HG03460 (cell line): Measurements from ENCODE around the gene PRRC2B.
"Not testable (repeated sequence)": the region's sequence is repeated elsewhere in the genome, so short reads cannot be mapped to it uniquely, and the experiment has no call there.

Experiments used
- ATAC-seq: cut with Tn5 transposase; IDR thresholded peaks from one replicate; pipeline ENCODE4 v1.9.1; 2021; ENCODE audit not compliant: unreplicated experiment

The PRRC2B gene

DNA sequence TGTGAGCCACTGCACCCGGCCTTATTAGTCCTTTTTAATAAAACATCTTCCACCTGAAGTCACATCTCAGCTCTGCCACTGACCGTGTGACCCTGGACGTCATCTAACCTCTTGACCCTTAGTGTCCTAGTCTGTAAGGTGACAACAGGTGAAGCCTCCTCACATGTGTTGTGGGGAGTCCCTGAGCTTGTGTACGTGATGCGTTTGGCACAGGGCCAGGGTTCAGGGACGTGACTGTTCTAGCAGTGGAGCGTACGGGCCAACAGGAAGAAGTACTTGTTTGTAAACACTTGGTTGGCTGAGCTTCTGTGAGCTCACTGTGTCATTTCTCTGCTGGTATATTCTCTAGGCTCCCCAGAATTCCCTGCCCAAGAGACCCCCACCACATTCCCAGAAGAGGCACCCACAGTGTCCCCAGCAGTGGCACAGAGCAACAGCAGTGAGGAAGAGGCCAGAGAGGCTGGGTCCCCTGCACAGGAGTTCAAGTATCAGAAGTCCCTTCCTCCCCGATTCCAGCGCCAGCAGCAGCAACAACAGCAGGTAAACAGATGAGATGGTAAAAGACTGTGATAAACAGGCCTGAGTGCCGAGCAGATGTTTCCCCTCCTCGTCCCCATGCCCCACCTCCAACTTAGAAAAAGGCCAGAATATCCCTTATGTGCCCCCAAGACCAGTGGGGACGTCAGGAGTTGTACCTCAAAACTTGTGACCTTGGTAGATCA lies 73.5 kb downstream of the PRRC2B start:
- ATAC-seq: no peak

DNA sequence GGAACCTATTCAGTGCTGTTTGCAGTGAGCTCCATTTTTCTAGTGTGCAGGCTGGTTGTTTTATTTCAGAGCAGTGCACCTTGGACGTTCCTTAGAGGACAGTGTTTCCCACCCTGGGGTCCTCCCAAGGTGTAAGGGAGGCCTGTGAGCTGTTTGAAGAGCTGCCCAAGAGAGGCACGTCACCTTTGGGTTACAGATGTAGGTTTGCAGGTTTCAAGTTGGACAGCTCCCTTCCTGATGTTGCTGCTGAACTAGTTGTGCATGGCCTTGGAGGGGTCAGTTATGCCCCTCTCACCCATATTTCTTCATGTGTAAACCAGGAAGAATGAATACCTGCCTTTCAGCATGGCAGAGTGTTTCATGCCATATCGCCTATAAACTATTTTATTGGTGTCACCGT lies 74.1 kb downstream of the PRRC2B start:
- ATAC-seq: no peak

DNA sequence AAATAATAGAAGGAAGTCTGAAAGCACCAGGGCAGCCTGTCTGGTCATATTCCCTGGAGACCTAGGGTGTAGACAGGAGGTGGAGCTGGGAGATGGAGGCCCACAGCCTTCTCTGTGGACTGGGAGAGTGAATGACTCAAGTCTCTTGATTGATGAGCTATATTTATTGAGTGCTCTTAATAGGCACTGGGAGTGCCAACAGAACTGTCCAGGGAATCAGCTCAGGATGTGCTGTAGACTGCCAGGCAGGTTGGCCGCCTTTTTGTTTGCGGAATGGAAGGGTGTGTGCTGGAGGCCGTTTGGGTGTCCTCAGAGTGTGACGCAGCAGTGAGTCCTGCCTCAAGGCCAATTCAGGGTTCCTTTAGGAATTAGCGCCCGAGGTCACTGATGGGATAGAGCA lies 75.5 kb downstream of the PRRC2B start:
- ATAC-seq: no peak

DNA sequence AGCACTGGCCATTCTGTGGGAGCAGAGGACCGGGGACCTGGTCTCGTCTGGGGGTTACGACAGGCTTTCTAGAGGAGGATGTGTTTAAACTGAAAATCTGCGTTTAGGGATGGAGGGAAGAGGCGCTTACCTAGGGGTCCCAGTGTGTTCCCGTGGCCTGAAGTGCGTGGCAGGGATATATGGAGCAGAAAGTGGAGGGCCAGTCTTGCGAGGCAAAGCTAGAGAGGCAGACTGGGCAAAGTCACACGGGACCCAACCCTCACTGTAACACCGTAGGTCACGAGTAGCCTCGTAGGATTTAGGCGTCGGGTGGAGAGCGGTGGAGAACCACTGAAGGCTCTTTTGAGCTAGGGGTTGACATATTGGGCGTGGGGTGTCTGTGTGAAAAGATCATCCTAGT lies 76.1 kb downstream of the PRRC2B start:
- no peak for ATAC-seq

DNA sequence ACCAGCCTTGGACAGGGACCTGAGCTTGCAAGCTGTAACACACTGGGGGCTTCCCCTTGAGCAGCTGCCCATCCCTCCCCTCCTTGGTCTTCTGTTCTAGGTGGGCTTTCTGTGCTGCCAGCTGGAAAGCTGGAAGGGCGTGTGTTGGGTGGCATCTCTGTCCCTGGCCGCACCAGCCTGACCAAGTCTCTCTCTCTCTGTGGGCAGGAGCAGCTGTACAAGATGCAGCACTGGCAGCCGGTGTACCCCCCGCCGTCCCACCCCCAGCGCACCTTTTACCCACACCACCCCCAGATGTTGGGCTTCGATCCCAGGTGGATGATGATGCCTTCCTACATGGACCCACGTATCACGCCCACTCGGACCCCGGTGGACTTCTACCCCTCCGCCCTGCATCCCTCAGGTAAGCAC lies 76.7 kb downstream of the PRRC2B start:
- no peak for ATAC-seq

DNA sequence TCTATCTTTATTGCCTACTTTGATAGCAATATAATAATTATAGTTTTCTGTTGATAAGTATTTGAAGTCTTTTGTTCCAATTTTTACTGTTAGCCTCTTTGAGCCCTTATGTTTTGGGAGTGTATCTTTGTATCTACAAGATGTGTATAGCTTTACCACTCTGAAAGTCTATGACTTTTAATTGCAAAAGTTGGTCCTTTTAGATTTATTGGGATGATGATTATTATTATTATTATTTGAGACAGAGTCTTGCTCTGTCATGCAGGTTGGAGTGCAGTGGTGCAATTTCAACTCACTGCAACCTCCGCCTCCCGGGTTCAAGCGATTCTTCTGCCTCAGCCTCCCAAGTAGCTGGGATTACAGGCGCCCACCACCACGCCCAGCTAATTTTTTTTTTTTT lies 78.2 kb downstream of the PRRC2B start:
- not testable (repeated sequence) for ATAC-seq

DNA sequence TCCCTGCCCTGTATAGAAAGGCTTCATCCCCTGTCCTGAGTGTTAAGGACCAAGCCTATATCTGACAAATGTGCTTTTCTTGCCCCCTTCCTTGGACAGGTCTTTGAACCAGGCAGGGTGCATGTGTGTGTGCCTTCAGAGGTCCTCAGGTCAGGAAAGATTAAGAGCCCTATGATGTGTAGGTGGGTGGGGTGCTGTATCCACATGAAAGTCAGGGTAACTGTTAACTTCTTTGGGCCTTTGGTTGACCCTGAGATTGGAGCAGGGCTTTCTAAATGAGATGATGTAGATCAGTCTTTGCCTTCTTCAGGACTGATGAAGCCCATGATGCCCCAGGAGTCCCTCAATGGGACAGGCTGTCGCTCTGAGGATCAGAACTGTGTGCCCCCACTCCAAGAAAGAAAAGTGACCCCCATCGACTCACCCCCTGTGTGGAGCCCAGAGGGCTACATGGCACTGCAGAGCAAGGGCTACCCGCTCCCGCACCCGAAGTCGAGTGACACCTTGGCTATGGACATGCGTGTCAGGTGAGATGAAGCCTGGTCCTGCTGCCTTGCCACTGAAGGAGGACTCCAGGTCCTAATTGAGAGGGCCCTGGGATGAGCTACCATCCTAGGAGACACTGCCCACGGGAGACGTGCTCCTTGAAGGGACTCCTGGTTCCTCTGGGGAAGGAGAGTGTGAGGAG lies 79.5 kb downstream of the PRRC2B start:
- no peak for ATAC-seq

DNA sequence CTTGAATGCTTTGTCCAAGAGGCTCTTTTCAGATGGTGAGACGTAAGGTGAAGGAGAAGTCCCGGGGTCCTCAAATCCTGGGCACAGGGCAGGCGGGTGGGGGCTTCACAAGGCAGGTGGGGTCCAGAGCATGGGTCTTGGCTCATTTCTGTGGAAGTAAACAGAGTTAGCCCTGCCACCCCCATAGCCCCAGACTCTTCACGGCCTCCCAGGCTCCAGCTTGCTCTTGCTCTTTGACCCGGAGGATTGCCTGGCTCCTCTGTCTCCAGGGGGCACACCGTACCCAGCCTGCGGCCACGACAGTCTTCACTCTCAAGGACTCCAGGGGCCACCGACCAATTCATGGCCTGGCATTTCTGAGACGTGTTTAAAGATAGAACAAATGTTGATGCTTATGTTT lies 80.0 kb downstream of the PRRC2B start:
- ATAC-seq: no peak

DNA sequence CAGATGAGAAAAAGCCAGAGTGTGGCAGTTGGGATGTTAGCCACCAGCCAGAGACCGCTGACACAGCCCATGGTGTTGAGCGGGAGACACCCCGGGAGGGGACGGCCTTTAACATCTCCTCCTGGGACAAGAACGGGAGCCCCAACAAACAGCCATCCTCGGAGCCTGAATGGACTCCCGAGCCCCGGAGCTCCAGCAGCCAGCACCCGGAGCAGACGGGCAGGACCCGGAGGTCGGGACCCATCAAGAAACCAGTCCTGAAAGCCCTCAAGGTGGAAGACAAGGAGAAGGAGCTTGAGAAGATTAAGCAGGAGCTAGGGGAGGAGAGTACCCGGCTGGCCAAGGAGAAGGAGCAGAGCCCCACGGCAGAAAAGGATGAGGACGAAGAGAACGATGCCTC lies 80.8 kb downstream of the PRRC2B start:
- no peak for ATAC-seq

DNA sequence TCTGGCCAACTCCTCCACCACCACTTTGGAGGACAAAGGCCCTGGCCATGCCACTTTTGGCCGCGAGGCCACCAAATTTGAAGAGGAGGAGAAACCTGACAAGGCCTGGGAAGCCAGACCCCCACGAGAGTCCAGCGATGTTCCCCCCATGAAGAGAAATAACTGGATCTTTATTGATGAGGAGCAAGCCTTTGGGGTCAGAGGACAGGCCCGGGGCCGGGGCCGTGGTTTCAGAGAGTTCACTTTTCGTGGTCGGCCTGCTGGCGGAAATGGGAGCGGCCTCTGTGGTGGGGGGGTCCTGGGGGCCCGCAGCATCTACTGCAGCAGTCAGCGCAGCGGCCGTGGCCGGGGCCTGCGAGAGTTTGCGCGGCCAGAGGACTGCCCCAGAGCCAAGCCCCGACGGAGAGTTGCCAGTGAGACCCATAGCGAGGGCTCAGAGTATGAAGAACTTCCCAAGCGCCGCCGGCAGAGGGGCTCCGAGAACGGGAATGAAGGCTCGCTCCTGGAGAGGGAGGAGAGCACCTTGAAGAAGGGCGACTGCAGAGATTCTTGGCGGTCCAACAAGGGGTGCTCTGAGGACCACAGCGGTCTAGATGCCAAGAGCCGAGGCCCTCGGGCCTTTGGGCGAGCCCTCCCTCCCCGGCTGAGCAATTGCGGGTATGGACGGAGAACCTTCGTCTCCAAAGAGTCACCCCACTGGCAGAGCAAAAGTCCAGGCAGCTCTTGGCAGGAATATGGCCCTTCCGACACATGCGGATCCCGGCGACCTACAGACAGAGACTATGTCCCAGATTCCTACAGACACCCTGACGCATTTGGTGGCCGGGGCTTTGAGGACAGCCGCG lies 81.4 kb downstream of the PRRC2B start:
- no peak for ATAC-seq

DNA sequence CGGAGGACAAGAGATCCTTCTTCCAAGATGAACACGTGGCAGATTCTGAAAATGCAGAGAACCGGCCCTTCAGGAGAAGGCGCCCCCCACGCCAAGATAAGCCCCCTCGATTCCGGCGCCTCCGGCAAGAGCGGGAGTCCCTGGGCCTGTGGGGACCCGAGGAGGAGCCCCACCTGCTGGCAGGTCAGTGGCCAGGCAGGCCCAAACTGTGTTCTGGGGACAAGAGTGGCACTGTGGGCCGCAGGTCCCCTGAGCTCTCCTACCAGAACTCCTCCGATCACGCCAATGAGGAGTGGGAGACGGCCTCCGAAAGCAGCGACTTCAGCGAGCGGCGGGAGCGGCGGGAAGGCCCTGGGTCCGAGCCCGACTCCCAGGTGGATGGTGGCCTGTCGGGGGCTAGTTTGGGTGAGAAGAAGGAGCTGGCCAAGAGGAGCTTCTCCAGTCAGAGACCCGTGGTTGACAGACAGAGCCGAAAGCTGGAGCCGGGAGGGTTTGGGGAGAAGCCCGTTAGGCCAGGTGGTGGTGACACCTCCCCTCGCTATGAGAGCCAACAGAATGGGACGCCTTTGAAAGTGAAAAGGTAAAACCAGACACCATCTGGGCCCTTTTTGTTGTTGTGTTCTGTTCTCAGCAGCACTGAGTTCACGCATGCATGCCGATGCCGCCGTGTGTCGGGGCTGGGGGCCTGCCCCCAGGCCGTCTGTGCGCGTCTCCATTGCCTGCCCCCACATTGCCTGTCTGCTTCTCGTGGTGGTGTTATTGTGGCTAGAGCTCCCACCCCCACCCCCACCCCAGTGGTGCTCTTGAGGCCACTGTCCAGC lies 82.3 kb downstream of the PRRC2B start:
- ATAC-seq: no peak

DNA sequence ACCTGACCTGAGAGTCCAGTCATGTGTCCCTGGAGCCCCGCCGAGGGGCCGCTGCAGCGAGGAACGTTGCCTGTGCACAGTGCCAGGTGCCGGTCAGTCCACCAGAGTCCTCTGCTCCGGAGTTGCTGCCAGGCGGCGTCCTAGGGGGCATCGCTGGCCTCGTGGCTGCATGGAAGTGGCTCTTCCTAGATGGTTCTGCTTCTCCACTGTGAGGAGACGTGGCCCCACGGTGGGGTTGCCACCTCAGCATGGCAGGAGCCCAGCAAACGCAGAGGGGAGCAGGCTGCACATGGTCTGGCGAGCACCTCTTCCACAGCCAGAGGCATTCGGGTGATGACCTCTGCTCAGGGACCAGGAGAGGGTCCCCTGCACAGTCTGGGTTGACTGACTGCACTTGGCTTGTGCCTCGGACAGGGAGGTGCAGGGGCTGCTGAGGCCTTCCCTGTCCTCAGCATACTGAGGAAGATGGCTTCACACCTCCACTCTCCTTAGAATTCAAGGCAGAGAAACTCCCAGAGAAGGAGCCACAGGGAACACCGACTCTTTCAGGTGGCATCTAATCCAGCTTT lies 83.0 kb downstream of the PRRC2B start:
- no peak for ATAC-seq

DNA sequence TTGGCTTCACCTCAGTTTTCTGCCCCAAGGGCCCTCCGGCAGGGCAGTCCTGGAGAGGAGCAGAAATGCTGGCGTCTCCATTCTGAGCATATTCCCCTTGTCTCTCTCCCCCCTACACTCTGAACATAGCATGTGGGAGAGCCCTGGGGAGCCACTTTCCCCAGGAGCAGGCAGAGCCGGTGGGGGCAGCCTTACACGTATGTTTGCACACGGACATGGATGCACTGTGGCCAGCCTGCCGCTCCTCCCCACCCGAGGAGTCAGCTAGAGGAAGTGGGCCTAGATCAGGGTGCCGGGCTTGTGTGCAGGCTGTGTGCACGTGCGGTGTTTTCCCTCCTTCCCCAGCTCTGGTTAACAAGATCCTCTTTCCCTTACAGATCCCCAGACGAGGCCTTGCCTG lies 83.5 kb downstream of the PRRC2B start:
- ATAC-seq: no peak

DNA sequence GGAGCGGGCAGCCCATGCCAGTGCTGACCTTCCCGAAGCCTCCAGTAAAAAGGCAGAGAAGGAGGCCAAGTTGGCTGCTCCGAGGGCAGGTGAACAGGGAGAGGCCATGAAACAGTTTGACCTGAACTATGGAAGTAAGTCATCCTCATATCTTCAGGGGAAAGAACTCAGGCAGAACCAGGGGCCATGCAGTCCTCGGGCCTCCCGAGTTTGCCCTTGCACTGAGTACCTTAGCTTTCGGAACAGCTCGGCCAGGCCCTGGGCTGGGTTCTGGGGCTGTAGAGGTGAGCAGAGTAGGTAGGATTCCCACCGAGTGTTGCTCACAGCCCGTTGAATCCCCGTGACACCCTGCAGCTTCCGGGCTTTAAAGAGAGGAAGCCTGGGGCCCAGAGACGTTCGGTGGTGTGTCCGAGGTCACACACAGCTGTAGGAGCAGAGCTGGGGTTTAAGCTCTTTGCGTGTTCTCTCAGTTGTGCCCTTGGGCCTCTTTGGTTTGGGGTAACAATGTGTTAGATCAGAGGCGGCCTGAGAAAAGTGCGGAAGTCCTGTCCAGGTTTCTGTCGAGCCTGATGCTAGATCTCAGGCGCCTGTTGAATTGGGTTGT lies 84.0 kb downstream of the PRRC2B start:
- ATAC-seq: no peak

DNA sequence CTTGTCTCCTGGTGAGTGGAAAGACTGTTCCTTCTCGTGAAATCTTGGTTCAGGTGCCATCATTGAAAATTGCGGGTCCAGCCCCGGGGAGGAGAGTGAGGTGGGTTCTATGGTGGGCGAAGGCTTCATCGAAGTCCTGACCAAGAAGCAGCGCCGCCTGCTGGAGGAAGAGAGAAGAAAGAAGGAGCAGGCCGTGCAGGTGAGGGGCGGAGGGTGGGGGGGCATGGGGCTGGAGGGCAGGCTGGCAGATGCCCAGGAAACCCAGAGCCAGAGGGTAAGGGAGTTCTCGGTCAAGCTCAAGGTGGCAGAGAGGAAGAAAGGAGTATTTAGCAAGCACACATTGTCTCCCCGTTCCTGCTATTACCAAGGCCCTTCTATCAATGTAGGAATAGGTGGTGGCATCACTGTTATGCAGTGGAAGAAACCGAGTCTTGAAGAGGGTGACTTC lies 84.6 kb downstream of the PRRC2B start:
- ATAC-seq: no peak

DNA sequence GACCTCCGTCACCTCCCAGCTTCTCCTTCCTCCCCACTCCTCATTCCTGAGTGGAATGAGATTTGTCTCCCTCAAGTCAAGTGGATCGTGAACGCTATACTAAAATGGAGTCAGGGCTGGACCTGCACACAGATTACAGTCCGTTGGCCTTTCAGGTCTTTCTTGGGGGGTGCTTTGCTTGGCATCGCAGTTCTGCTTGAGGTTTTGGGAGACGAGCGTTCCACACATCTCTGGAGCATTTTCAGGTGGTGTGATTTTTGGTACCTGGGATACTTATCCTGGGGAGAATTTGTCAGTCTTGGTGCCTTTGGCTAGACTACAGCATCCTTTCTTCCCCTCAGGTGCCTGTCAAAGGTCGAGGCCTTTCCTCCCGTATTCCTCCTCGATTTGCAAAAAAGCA lies 85.0 kb downstream of the PRRC2B start:
- ATAC-seq: no peak

DNA sequence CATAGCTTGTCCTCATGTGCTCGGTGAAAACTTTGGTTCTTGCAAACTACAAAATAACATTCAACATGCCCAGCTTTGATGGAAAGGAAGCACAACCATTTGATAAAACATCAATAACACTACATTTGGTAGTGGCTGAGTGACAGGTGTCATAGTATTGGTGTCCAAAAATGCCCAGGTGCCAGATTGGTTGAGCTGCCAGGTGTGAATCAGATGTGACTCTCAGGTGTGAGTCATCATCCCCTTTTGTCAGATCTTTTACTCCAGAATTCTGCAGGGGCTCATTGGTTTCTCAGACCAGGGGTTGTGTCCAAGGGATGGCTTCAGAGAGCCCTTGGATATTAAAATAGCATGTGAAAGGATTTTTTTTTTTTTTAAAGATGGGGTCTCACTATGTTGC lies 86.4 kb downstream of the PRRC2B start:
- no peak for ATAC-seq

DNA sequence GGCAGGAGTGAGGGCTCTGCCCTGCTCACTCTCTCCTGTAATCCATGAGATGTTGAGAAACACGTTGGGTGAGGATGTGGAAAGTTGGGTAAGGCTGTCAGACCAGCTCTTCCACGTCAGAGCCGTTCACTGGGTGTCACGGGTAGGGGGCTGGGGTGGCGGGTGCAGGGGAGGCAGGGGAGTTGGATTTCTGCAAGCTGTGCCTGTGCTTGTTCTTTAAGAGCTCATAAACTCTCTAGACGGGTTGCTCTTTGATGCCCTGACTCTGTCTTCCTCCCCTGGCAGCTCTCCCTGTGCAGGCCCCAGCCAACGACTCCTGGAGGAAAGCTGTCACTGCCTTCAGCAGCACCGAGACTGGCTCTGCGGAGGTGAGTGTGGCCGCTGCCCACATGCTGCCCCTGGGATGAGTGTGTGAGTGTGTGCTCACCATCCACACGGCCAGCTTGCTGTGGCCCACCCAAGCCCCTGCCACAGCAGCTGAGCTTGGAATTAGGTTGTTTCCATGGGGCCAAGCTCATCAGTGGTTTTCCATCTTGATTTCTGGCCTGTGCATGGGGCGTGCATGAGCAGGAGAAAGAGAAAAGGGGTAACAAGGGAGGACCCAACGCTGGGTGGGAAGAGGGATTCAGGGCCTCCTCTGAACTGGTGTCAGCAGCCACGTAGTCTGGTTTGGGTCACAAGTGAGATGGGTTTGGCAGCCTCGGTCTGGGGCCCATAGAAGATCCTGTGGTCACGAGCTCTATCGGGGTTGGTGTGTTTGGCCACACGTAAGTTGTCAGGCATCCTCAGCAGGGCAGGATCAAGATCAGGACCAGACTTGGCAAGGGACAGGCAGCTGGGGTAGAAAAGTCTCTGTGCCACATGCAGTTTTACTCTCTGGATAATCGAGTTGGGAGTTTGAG lies 87.8 kb downstream of the PRRC2B start:
- no peak for ATAC-seq

DNA sequence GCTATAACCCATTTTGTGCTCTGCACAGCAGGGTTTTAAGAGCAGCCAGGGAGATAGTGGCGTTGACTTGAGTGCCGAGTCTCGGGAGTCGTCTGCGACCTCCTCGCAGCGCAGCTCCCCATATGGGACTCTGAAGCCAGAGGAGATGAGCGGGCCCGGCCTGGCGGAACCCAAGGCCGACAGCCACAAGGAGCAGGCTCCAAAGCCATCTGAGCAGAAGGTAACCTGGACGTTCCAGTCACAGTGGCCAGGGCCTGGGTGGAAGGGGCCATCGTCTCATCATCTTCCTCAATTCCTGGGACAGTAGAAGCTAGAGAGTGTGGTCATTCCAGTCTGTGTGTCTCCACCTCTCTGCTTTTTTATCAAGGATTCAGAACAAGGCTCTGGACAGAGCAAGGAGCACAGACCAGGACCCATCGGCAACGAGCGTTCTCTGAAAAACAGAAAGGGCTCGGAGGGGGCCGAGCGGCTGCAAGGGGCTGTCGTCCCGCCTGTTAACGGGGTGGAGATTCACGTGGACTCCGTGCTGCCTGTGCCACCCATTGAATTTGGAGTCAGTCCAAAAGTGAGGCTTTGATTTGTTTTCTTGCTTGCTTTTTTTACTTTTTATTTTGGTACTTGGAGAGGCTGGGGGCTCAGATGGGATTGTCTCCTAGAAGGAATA lies 88.6 kb downstream of the PRRC2B start:
- ATAC-seq: no peak
